GM18526 (cell line): ENCODE data around the gene GSTP1.

Source experiments
- POLR2A ChIP-seq: IDR thresholded peaks from 3 replicates; pipeline ENCODE4 v1.6.1; 2011; ENCODE audit not compliant: insufficient read length; ENCODE audit errors: extremely low read depth

The GSTP1 gene

DNA sequence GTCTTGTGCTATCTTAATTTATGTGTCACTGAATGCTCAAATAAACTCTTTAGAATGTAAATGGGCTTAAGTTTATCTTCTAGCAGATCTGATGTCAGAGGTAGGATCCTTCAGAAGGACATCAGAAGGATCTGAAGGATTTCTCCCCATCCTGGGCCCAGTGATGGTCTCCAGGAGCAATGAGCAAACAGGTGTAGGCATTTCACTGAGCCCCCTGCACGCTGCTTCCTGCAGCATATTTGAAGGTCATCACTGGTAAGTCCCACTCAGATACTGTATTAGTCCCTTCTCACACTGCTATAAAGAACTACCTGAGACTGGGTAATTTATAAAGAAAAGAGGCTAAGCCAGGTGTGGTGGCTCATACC is 4.5 kb downstream of the GSTP1 start:
- no peak for TF ChIP-seq POLR2A

GRCh38 chr11:67592880-67593564 is 9.4 kb downstream of the GSTP1 start:
- TF ChIP-seq POLR2A = no peak

GRCh38 chr11:67593565-67593905 is 9.9 kb downstream of the GSTP1 start:
- TF ChIP-seq POLR2A = no peak

- TF ChIP-seq POLR2A = no peak
These were observed 10.9 kb downstream of the GSTP1 start for GRCh38 chr11:67594480-67594879.

- no peak for TF ChIP-seq POLR2A
These were observed 13.2 kb downstream of the GSTP1 start for GRCh38 chr11:67596753-67597300.

DNA sequence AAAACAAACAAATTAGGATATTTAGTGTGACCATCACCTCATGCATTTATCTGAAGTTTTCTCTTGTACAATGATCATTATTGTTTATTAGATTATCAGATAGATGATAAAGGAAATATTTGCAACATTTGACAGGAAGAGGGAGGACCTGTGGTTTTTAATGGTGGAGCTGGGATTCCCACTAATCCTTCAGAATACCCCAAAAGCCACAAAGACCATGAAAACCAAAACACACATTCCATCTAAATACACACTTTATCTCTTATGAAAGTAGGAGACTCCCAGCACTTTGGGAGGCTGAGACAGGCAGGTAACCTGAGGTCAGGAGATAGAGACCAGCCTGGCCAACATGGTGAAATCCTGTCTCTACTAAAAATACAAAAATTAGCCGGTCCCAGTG is 15.5 kb downstream of the GSTP1 start:
- no peak for TF ChIP-seq POLR2A

DNA sequence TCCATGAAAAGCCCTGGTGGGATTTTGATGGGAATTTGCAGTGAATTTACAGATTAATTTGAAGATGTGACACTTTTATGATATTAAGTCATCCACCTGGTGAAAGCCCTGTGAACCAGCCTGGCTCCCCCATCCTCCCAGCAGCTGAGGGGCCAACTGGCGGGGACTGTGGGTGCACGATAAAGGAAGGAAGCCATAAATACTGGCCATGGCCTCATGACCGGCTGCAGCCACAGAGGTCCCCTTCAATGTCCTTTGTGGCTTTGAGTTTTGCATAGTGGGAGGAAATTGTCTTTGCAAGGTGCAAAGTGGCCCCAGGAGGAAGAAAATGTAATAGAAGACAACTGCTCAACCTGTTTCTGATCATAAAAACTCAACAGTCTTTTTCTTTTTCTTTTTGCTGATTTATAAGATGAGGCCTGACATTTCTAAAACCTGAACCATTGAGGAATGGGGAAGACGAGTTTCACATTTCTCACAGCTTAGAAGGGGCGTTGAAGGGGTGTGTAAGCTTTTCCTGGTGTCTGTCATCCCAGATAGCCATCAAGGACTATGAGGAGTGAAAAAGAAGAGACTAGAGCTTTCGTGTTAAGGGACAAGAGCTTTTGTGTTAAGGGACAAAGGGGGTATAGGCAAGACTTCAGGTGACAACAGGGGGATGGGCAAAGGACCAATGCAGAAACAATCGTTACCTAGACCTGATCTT is 16.9 kb downstream of the GSTP1 start:
- TF ChIP-seq POLR2A = no peak

DNA sequence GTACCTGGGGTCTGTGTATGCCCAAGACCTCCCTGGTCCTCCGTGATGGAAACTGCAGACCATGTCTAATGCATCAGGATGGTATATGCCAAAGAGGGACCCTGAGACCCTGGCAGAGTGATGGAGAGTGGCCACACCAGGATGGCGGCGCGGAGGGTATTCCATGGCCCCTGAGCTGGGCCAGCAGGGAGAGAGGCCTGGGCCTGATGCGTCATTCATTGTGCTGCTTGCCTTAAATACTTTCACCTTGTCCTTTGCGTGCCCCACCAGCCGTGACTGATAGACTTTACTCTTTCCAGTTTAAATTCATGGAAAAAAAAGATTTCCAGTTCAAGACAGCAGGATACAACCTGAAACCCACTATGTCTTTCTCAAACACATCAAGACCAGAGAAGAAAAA is 17.5 kb downstream of the GSTP1 start:
- no peak for TF ChIP-seq POLR2A

DNA sequence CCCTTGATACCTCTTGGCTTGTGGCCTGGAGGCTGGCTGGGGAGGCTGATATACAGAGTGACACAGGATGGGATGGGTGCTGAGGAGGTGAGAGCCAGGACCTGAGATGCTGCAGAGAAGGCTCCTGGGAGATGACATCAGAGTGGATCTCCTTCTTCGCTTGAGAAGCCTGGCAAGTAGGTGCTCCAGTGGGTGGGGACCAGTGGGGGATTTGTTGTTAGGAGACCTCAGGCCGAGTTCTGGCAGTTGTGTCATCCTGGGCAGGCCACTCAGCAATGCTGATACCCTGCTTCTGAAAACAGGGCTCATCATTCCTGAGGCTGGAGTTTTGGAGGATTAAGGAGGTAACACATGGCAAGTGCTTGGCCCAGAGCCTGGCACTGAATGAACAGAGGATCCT is 21.2 kb downstream of the GSTP1 start:
- TF ChIP-seq POLR2A = no peak

- no peak for TF ChIP-seq POLR2A
These were observed 21.8 kb downstream of the GSTP1 start for GRCh38 chr11:67605231-67606011.

DNA sequence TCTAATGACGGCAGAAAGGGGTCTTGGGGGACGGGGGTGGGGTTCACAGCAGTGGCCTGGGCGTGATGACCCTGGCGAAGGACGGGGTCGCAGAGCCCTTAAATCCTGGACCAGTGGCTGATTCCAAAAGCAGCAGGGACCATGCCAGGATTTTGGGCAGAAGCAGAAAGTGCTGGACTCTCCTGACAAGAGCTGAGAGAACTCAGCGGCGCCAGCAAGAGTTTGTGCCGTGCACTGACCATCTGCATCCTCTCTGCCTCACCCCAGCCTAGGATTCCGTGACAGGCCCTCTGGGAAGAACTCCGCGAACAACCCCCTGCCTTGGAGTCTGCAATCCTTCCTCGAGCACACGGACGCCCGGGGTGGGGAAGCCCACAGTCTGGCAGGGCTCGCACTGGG is 22.5 kb downstream of the GSTP1 start:
- TF ChIP-seq POLR2A = no peak

DNA sequence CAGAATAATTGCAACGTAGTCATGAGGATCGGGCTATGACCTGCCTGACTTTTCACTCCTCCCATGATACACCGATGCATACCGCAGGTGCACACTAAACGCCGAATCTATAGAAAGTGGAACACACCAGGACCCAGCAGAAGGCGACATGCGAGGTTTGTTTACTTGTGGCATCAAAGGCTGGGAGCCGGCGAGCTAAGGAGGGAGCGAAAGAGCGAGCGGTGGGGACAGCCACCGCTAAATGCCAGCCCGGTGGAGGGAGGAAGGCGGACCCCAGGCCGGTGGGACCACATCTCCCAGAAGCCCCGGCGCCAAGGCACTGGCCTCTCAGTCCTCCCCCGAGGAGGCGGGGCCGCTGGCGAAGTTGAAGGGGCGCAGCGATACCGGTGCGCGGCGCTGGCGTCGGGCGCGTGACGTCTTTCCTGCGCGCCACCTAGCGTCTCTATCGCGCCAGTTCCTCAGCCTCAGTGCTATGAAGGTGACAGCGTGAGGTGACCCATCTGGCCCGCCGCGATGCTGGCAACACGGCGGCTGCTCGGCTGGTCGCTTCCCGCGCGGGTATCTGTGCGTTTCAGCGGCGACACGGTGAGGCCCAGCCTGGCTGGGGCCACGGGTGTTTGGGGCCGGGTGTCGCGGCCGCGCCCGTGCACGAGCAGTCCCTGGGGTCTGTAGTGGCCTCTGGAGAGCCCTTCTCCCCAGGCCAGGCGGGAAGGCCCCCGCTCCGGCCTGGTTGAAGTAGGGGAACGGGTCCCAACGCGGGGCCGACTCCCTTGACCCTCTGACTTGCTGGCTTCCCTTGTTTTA is 23.1 kb downstream of the GSTP1 start, which contains the start of gene NDUFV1:
TSS of gene NDUFV1 (plus strand) at position 445 of the 804 bp plus-strand sequence. CDS start at position 514, 69 bp downstream.
- TF ChIP-seq POLR2A = peak; percentile 81

- no peak for TF ChIP-seq POLR2A
These were observed 23.9 kb downstream of the GSTP1 start for GRCh38 chr11:67607507-67607906.

- TF ChIP-seq POLR2A = no peak
These were observed 24.9 kb downstream of the GSTP1 start for GRCh38 chr11:67608486-67608885.

GRCh38 chr11:67609316-67609715 is 25.7 kb downstream of the GSTP1 start:
- no peak for TF ChIP-seq POLR2A
